Stimulated activated naive CD4-positive, alpha-beta T cell (primary cell): ENCODE data around the gene LTBP1.
"Not testable (repeated sequence)": the region's sequence is repeated elsewhere in the genome, so short reads cannot be mapped to it uniquely, and the experiment has no call there.

Experiments
- DNase-seq, 6 experiments: peaks; one replicate each; lab custom pipeline; 2025; lab: John Stamatoyannopoulos, UW

The LTBP1 gene

GRCh38 chr2:33040541-33040940, 93.8 kb downstream of the LTBP1 start:
- DNase-seq: no peak

- DNase-seq: no peak
These were observed 95.5 kb downstream of the LTBP1 start for GRCh38 chr2:33042265-33042664.

- no peak for DNase-seq
These were observed 96.1 kb downstream of the LTBP1 start for GRCh38 chr2:33042819-33043218.

GRCh38 chr2:33047939-33048338, 101.2 kb downstream of the LTBP1 start:
- no peak for DNase-seq

- DNase-seq: no peak
These were observed 105.0 kb downstream of the LTBP1 start for GRCh38 chr2:33051586-33052360.

GRCh38 chr2:33052361-33052735, 105.6 kb downstream of the LTBP1 start:
- DNase-seq: no peak

- DNase-seq: not testable (repeated sequence)
These were observed 106.0 kb downstream of the LTBP1 start for GRCh38 chr2:33052795-33053194.

GRCh38 chr2:33056170-33056569, 109.4 kb downstream of the LTBP1 start:
- no peak for DNase-seq

- DNase-seq: not testable (repeated sequence)
These were observed 110.7 kb downstream of the LTBP1 start for GRCh38 chr2:33057307-33058028.

- DNase-seq: no peak
These were observed 112.1 kb downstream of the LTBP1 start for GRCh38 chr2:33058716-33059470.

- DNase-seq: no peak
These were observed 112.9 kb downstream of the LTBP1 start for GRCh38 chr2:33059471-33060156.

GRCh38 chr2:33060405-33060804, 113.7 kb downstream of the LTBP1 start:
- no peak for DNase-seq

GRCh38 chr2:33062665-33063250, 116.0 kb downstream of the LTBP1 start:
- DNase-seq: no peak

GRCh38 chr2:33064349-33064801, 117.6 kb downstream of the LTBP1 start:
- DNase-seq: no peak

- DNase-seq: no peak
These were observed 120.8 kb downstream of the LTBP1 start for GRCh38 chr2:33067598-33067997.

GRCh38 chr2:33068261-33068660, 121.5 kb downstream of the LTBP1 start:
- DNase-seq: no peak

- no peak for DNase-seq
These were observed 123.3 kb downstream of the LTBP1 start for GRCh38 chr2:33069894-33070651.

- no peak for DNase-seq
These were observed 124.8 kb downstream of the LTBP1 start for GRCh38 chr2:33071591-33071990.

- DNase-seq: no peak
These were observed 125.9 kb downstream of the LTBP1 start for GRCh38 chr2:33072614-33073013.

GRCh38 chr2:33073018-33073417, 126.3 kb downstream of the LTBP1 start:
- DNase-seq: no peak

GRCh38 chr2:33074197-33074596, 127.4 kb downstream of the LTBP1 start:
- no peak for DNase-seq
